ENCODE data around the gene RHBDD1.

RHBDD1 gene

GRCh38 chr2:226796012-226796839 lies 39.6 kb upstream of the RHBDD1 start:
- peak overlapping the region; percentile 79 for H3K4me3 ChIP-seq (ENCODE audit: low read depth, low read length)
- TF ChIP-seq, protein P1, sequence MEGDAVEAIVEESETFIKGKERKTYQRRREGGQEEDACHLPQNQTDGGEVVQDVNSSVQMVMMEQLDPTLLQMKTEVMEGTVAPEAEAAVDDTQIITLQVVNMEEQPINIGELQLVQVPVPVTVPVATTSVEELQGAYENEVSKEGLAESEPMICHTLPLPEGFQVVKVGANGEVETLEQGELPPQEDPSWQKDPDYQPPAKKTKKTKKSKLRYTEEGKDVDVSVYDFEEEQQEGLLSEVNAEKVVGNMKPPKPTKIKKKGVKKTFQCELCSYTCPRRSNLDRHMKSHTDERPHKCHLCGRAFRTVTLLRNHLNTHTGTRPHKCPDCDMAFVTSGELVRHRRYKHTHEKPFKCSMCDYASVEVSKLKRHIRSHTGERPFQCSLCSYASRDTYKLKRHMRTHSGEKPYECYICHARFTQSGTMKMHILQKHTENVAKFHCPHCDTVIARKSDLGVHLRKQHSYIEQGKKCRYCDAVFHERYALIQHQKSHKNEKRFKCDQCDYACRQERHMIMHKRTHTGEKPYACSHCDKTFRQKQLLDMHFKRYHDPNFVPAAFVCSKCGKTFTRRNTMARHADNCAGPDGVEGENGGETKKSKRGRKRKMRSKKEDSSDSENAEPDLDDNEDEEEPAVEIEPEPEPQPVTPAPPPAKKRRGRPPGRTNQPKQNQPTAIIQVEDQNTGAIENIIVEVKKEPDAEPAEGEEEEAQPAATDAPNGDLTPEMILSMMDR (IDR thresholded peaks at IDR 0.05; ENCODE audit: low read depth, low read length), result no peak
- in situ Hi-C loops (cut with HindIII; ENCODE audit: low sequenced_read_pairs), result loop anchor here (25.0 kb wide), 1 partner anchor 1134 kb away; no protein-coding TSS in a partner anchor
- DNase-seq (ENCODE audit: low read depth, low spot score), result no peak

DNA sequence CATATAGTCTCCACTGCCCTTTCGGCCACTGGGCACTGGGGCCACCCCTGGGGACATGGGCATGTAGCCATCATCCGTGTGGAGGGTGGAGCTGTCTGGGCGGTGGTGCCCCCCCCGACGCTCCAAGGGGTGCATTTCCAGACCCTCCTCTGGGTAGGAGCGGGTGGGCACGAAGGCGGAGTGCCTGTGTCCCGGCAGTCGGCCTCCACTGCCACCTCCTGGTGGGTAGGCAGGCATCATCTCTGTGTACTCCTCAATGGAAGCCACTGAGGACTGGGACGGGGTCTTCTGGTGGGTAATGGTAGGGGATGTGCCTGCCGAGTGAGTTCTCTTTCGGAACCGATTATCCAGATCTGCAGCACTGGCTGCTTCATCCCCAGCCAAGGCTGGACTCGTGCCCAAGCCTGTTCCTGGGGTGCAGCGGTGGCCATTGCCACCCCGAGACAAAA lies 39.0 kb upstream of the RHBDD1 start:
- in situ Hi-C loops (cut with HindIII; ENCODE audit: low sequenced_read_pairs), result loop anchor here (25.0 kb wide), 1 partner anchor 1135 kb away; no protein-coding TSS in a partner anchor
- TF ChIP-seq, protein P1 (IDR thresholded peaks at IDR 0.05; ENCODE audit: low read depth, low read length), result peak; percentile 62
- peak; percentile 53 for DNase-seq (ENCODE audit: low read depth, low spot score)
- peak overlapping the region; percentile 79 for H3K4me3 ChIP-seq (ENCODE audit: low read depth, low read length)

- peak overlapping the region; percentile 79 for H3K4me3 ChIP-seq (ENCODE audit: low read depth, low read length)
- TF ChIP-seq, protein P1 (IDR thresholded peaks at IDR 0.05; ENCODE audit: low read depth, low read length), result no peak
- DNase-seq (ENCODE audit: low read depth, low spot score), result peak; percentile 32
- in situ Hi-C loops (cut with HindIII; ENCODE audit: low sequenced_read_pairs), result loop anchor here (25.0 kb wide), 1 partner anchor 1135 kb away; no protein-coding TSS in a partner anchor
Observed at GRCh38 chr2:226797289-226797988, 38.4 kb upstream of the RHBDD1 start.

- TF ChIP-seq, protein P1 (IDR thresholded peaks at IDR 0.05; ENCODE audit: low read depth, low read length), result no peak
- H3K4me3 ChIP-seq (ENCODE audit: low read depth, low read length), result peak overlapping the region; percentile 79
- DNase-seq (ENCODE audit: low read depth, low spot score), result no peak
- in situ Hi-C loops (cut with HindIII; ENCODE audit: low sequenced_read_pairs), result loop anchor here (25.0 kb wide), 1 partner anchor 1136 kb away; no protein-coding TSS in a partner anchor
Observed at GRCh38 chr2:226797989-226798421, 37.8 kb upstream of the RHBDD1 start.

DNA sequence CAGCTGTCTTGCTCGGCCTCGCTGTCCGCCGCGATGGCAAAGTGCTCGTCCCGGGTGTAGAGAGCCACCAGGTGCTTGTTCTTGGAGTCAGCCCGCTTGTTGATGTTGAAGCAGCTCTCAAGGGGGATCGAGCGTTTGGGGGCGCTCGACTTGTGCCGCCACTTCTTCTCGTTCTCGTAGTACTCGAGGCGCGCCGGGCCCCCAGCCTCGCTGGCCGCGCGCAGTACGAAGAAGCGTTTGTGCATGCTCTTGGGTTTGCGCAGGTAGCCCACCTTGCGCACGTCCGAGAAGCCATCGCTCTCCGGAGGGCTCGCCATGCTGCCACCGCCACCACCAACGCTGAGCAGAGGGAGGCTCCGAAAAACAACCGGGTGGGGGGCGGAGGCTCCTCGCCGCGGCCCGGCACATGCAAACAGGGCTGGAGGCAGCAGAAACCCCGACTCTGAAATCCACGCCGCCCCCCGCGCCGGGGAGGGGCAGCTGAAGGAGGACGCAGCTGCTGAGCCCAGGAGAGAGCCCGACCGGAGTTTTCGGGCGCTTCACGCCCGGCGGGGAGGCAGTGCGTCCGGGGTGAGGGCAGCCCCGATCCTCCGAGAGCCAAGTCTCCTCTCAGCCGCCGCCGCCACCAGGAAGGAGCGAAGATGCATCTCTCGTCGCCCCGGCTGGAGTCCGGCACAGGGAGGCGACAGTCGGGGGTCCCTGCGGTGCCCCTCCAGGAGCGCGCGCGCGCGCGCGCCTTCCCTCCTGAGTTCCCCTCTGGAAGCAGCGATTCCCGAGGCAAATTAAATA lies 37.2 kb upstream of the RHBDD1 start:
- in situ Hi-C loops (cut with HindIII; ENCODE audit: low sequenced_read_pairs), result loop anchor here (25.0 kb wide), 1 partner anchor 1136 kb away; no protein-coding TSS in a partner anchor
- TF ChIP-seq, protein P1 (IDR thresholded peaks at IDR 0.05; ENCODE audit: low read depth, low read length), result peak; percentile 34
- peak; percentile 79 for DNase-seq (ENCODE audit: low read depth, low spot score)
- H3K4me3 ChIP-seq (ENCODE audit: low read depth, low read length), result peak overlapping the region; percentile 79
